OCI-LY7 (cell line): ENCODE results near the gene MTUS2. TPM values are rescaled to one million over a fixed set of nuclear protein-coding genes. Genes with fewer than 3 reads are reported as not detected.

Experiments used
- BruUV-seq: library from RNA; stranded (reverse); fragments of 400-500 nt; replicated peaks from 2 replicates; lab custom pipeline; 2021; lab: Mats Ljungman, UMichigan
- CTCF ChIA-PET: fragments of 300-600 bp; sonication (Branson Sonifier 250); formaldehyde crosslinking; loops from one replicate; lab custom pipeline; 2022; ENCODE audit warnings: antibody characterized with exemption; ENCODE audit not compliant: unreplicated experiment; lab: Charles Lee
- POLR2A ChIA-PET: fragments of 300-600 bp; sonication (Branson Sonifier 250); formaldehyde crosslinking; loops from one replicate; lab custom pipeline; 2022; ENCODE audit warnings: antibody characterized with exemption; lab: Charles Lee
- DNase-seq: peaks from one replicate; pipeline ENCODE4 v3.0.0-alpha.2; 2015; ENCODE audit warnings: low spot score
- H2AFZ ChIP-seq: fragments of 200-600 bp; sonication (generic), shearing (Covaris generic); 2 replicates; pipeline ENCODE4 v1.6.1; 2014; ENCODE audit warnings: mild to moderate bottlenecking, antibody characterized with exemption, low read length, moderate library complexity
- H3K27ac ChIP-seq: fragments of 200-600 bp; sonication (generic); 2 replicates; pipeline ENCODE4 v1.5.1; 2014; ENCODE audit warnings: mixed run types, low read depth, mild to moderate bottlenecking, moderate library complexity, low read length, inconsistent platforms; ENCODE audit not compliant: poor library complexity, severe bottlenecking
- H3K36me3 ChIP-seq: fragments of 200-600 bp; sonication (generic); 2 replicates; pipeline ENCODE4 v1.6.1; 2014; ENCODE audit warnings: mild to moderate bottlenecking, antibody characterized with exemption, low read length, moderate library complexity, mixed read lengths; ENCODE audit not compliant: insufficient read depth
- H3K4me1 ChIP-seq: fragments of 200-600 bp; sonication (generic); 2 replicates; pipeline ENCODE4 v1.5.1; 2014; ENCODE audit warnings: mild to moderate bottlenecking, low read length; ENCODE audit not compliant: insufficient read depth, poor library complexity, severe bottlenecking
- H3K4me2 ChIP-seq: fragments of 200-600 bp; sonication (generic); 2 replicates; pipeline ENCODE4 v1.6.1; 2014; ENCODE audit warnings: mild to moderate bottlenecking, low read length
- H3K4me3 ChIP-seq: fragments of 200-600 bp; sonication (generic); 2 replicates; pipeline ENCODE4 v1.5.1; 2014; ENCODE audit warnings: mild to moderate bottlenecking, low read depth, low read length; ENCODE audit not compliant: poor library complexity, severe bottlenecking
- H3K79me2 ChIP-seq: fragments of 200-600 bp; sonication (generic); 2 replicates; pipeline ENCODE4 v1.6.1; 2016; ENCODE audit warnings: low read depth, mild to moderate bottlenecking, low read length, moderate library complexity, mixed read lengths; ENCODE audit not compliant: insufficient read depth
- H3K9me2 ChIP-seq: fragments of 200-600 bp; sonication (generic); 2 replicates; pipeline ENCODE4 v1.6.1; 2016; ENCODE audit warnings: mild to moderate bottlenecking, low read length, mixed read lengths; ENCODE audit not compliant: insufficient read depth
- H3K9me3 ChIP-seq: fragments of 200-600 bp; sonication (generic); 2 replicates; pipeline ENCODE4 v1.6.1; 2014; ENCODE audit warnings: mild to moderate bottlenecking, mixed run types, low read length, mixed read lengths
- H4K20me1 ChIP-seq: fragments of 200-600 bp; sonication (generic); 2 replicates; pipeline ENCODE4 v1.6.1; 2014; ENCODE audit warnings: mild to moderate bottlenecking, antibody characterized with exemption, low read length, moderate library complexity, mixed read lengths; ENCODE audit not compliant: insufficient read depth
- CTCF ChIP-seq: fragments of 200-600 bp; sonication (generic); conservative IDR thresholded peaks from 2 replicates; pipeline ENCODE4 v1.5.1; 2014; ENCODE audit warnings: mild to moderate bottlenecking, antibody characterized with exemption, low read length, moderate library complexity, mixed read lengths
- EZH2phosphoT487 ChIP-seq: fragments of 200-600 bp; sonication (generic); IDR thresholded peaks from 2 replicates; pipeline ENCODE4 v1.6.1; 2018; ENCODE audit warnings: low read depth, borderline replicate concordance, mild to moderate bottlenecking, mixed run types, antibody characterized with exemption, low read length, moderate library complexity, mixed read lengths
- intact Hi-C: fragments of 100-400 bp; cut with micrococcal nuclease; formaldehyde crosslinking; loops from one replicate; pipeline ENCODE4 v1.10.0; 2022; ENCODE audit not compliant: unreplicated experiment
- total RNA-seq, 2 experiments: library from RNA; depleted of rRNA in 1 of 2; stranded (reverse); fragments of >200 nt in 1 of 2; shearing (Covaris generic) in 1 of 2; gene quantifications; 2 replicates each; pipeline ENCODE4 v1.2.3, GENCODE V29; 2014 to 2022

The MTUS2 gene
- total RNA-seq, 2 experiments from 2014 or later = 0.16 to 9.8 TPM

GRCh38 chr13:29059800-29060199, 239.7 kb downstream of the MTUS2 start:
- Histone ChIP-seq H3K9me2 (no peaks in the 10 kb centered on the region), H3K9me3 (no peaks in the 10 kb centered on the region), H3K4me3 (no peak overlapping the region), H3K79me2 (no peaks in the 10 kb centered on the region), H3K27ac (no peak overlapping the region), H4K20me1 (no peaks in the 10 kb centered on the region), H3K36me3 (no peaks in the 10 kb centered on the region), H3K4me1 (no peaks in the 10 kb centered on the region), H3K4me2 (no peak overlapping the region), H2AFZ (no peak overlapping the region)
- intact Hi-C loops = no loop called here
- POLR2A ChIA-PET = no interaction called here
- no peak for DNase-seq
- TF ChIP-seq CTCF (no peak), EZH2phosphoT487 (no peak)
- no TSS peak for BruUV-seq
- CTCF ChIA-PET = no interaction called here

GRCh38 chr13:29065142-29065541, 245.0 kb downstream of the MTUS2 start:
- intact Hi-C loops = no loop called here
- Histone ChIP-seq H3K9me3 (no peaks in the 10 kb centered on the region), H3K4me3 (no peak overlapping the region), H3K36me3 (no peaks in the 10 kb centered on the region), H2AFZ (no peak overlapping the region), H3K4me2 (no peak overlapping the region), H3K9me2 (no peaks in the 10 kb centered on the region), H3K4me1 (no peaks in the 10 kb centered on the region), H3K27ac (no peak overlapping the region), H4K20me1 (no peaks in the 10 kb centered on the region), H3K79me2 (no peaks in the 10 kb centered on the region)
- CTCF ChIA-PET = no interaction called here
- TF ChIP-seq EZH2phosphoT487 = no peak
- no peak for TF ChIP-seq CTCF
- POLR2A ChIA-PET = no interaction called here
- no peak for DNase-seq
- no TSS peak for BruUV-seq

GRCh38 chr13:29067306-29067945, 247.3 kb downstream of the MTUS2 start:
- Histone ChIP-seq H3K27ac (no peak overlapping the region), H2AFZ (no peak overlapping the region), H4K20me1 (no peaks in the 10 kb centered on the region), H3K9me2 (no peaks in the 10 kb centered on the region), H3K4me3 (no peak overlapping the region), H3K4me1 (no peaks in the 10 kb centered on the region), H3K79me2 (no peaks in the 10 kb centered on the region), H3K4me2 (no peak overlapping the region), H3K9me3 (no peaks in the 10 kb centered on the region), H3K36me3 (no peaks in the 10 kb centered on the region)
- CTCF ChIA-PET = no interaction called here
- no peak for TF ChIP-seq CTCF
- no peak for TF ChIP-seq EZH2phosphoT487
- no peak for DNase-seq
- POLR2A ChIA-PET = no interaction called here
- BruUV-seq = no TSS peak
- intact Hi-C loops = no loop called here
